GM10266 (cell line): ENCODE data around the gene AOPEP.

Source experiments
- DNase-seq: peaks from one replicate; pipeline ENCODE4 v3.0.0; 2012; ENCODE audit errors: extremely low spot score
- TF ChIP-seq, protein P1 (sequence below): IDR thresholded peaks from 2 replicates; pipeline ENCODE4 v1.5.1; 2012; ENCODE audit warnings: mild to moderate bottlenecking, low read depth; ENCODE audit not compliant: control insufficient read depth, insufficient read depth; ENCODE audit errors: missing control alignments

The AOPEP gene

DNA sequence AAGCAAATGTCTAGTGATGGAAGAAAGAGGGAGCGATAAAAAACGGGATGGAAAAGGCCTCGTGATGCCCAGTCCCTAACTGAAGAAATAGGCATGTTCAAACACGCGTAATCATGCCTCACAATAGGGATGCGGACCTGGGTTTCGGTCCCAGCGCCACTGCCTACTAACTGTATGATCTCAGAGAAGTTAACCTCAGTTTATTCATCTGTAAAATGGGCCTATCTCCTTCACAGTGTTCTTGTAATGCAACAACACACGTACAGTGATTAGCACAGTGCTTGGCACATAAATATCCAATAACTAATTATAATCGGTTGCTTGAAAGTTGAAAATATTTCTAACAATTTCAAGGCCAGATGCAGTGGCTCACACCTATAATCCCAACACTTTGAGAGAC, 409.3 kb downstream of the AOPEP start:
- DNase-seq: no peak
- TF ChIP-seq, protein P1, sequence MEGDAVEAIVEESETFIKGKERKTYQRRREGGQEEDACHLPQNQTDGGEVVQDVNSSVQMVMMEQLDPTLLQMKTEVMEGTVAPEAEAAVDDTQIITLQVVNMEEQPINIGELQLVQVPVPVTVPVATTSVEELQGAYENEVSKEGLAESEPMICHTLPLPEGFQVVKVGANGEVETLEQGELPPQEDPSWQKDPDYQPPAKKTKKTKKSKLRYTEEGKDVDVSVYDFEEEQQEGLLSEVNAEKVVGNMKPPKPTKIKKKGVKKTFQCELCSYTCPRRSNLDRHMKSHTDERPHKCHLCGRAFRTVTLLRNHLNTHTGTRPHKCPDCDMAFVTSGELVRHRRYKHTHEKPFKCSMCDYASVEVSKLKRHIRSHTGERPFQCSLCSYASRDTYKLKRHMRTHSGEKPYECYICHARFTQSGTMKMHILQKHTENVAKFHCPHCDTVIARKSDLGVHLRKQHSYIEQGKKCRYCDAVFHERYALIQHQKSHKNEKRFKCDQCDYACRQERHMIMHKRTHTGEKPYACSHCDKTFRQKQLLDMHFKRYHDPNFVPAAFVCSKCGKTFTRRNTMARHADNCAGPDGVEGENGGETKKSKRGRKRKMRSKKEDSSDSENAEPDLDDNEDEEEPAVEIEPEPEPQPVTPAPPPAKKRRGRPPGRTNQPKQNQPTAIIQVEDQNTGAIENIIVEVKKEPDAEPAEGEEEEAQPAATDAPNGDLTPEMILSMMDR: no peak
